GM10266 (cell line): ENCODE data around the gene ZNF90.
"Not testable (repeated sequence)": the region's sequence is repeated elsewhere in the genome, so short reads cannot be mapped to it uniquely, and the experiment has no call there.

Experiments used
- DNase-seq: peaks from one replicate; pipeline ENCODE4 v3.0.0; 2012; ENCODE audit errors: extremely low spot score
- TF ChIP-seq, protein P1 (sequence below): IDR thresholded peaks from 2 replicates; pipeline ENCODE4 v1.5.1; 2012; ENCODE audit warnings: mild to moderate bottlenecking, low read depth; ENCODE audit not compliant: control insufficient read depth, insufficient read depth; ENCODE audit errors: missing control alignments

The ZNF90 gene

DNA sequence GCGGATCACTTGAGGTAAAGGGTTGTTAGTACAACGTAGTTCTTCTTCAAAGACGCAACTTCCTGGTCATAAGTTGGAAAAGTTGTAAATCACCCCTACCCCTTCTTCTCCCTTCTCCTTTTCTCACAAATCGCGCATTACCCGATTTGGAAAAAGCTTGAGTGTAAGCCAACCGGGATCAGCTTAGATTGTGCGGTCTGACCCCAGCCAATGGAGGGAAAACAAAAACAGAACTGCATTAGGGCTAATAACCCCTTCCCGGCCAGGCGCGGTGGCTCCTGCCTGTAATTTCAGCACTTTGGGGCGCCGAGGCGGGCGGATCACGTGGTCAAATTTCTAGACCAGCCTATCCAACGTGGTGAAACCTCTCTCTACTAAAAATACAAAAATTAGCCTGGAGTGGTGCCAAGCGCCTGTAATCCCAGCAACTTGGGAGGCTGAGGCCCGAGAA is 806 bp downstream of the ZNF90 start:
- no peak for DNase-seq
- TF ChIP-seq, protein P1, sequence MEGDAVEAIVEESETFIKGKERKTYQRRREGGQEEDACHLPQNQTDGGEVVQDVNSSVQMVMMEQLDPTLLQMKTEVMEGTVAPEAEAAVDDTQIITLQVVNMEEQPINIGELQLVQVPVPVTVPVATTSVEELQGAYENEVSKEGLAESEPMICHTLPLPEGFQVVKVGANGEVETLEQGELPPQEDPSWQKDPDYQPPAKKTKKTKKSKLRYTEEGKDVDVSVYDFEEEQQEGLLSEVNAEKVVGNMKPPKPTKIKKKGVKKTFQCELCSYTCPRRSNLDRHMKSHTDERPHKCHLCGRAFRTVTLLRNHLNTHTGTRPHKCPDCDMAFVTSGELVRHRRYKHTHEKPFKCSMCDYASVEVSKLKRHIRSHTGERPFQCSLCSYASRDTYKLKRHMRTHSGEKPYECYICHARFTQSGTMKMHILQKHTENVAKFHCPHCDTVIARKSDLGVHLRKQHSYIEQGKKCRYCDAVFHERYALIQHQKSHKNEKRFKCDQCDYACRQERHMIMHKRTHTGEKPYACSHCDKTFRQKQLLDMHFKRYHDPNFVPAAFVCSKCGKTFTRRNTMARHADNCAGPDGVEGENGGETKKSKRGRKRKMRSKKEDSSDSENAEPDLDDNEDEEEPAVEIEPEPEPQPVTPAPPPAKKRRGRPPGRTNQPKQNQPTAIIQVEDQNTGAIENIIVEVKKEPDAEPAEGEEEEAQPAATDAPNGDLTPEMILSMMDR = no peak

DNA sequence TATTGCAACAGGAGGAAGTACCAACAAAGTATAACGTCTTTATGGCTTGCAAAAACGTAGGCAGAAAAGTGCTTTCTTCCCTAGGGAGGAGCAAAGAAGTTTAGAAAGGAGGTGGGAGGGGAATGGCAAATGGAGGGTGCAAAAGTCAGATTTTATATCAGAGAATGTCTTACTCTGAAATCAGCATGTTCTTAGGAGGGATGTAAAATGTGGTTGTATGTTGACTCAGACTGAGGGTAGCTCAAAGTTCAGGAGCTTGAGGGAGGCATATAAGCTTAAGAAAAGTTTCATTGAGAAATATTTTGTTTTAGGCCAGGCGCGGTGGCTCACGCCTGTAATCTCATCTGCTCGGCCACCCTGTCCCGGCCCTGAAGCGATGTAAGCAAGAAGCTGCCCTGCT is 1.7 kb downstream of the ZNF90 start:
- no peak for DNase-seq
- TF ChIP-seq, protein P1 = no peak

DNA sequence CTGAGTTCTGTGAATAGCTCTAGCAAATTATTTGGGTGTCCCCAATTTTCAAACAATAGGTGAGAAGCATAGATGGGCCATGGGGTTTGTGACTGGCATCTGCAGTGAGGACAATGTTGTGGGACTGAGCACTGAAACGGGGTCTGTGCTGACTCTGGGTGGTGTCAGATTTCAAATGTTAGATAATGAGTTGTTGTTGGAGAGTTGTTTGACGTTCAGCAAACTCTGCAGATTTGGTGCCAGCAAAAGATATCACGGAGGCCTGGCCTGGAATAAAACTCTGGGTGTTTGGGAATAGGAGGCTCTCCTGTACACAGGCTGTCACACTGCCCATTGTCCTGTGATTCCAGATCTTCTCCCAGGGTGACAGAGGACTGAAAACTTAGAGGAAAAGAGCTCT is 2.9 kb downstream of the ZNF90 start:
- TF ChIP-seq, protein P1 = no peak
- no peak for DNase-seq

DNA sequence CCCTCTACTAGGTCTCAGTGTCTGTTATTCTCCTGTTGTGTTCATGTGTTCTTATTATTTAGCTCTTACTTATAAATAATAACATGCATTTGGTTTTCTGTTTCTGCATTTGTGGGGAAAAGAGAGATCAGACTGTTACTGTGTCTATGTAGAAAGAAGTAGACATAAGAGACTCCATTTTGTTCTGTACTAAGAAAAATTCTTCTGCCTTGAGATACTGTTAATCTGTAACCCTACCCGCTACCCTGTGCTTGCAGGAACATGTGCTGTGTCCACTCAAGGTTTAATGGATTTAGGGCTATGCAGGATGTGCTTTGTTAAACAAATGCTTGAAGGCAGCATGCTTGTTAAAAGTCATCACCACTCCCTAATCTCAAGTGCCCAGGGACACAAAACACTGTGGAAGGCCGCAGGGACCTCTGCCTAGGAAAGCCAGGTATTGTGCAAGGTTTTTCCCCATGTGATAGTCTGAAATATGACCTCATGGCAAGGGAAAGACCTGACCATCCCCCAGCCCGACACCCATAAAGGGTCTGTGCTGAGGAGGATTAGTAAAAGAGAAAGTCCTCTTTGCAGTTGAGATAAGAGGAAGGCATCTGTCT is 4.5 kb downstream of the ZNF90 start:
- DNase-seq = not testable (repeated sequence)

DNA sequence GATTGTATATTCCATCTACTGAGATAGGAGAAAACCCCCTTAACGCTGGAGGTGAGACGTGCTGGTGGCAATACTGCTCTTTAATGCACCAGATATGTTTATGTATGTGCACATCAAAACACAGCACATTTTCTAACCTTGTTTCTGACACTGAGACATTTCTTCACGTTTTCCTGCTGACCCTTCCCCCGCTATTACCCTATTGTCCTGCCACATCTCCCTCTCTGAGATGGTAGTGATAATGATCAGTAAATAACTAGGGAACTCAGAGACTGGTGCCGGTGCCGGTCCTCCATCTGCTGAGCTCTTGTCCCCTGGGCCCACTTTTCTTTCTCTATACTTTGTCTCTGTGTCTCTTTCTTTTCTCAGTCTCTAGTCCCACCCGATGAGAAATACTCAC is 5.1 kb downstream of the ZNF90 start:
- not testable (repeated sequence) for DNase-seq

DNA sequence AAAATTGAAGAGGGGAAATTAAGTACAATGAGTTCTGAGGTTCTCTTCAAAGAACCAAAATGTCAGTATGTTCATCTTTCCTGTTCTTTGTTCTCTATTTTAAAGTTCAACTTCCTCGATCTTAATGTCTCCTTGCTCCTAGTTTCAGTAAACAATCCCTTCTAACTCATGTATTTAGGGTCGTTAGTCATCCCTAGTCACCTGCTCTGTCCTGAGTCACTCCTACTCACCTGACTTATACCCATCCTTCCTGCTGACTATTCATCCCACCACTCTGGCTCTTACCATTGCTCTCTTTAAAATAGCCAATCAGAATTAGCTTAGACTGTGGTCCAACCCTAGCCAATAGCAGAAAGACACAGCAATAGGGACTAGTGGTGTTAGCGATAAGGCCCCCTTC is 24.3 kb downstream of the ZNF90 start:
- TF ChIP-seq, protein P1 = no peak

DNA sequence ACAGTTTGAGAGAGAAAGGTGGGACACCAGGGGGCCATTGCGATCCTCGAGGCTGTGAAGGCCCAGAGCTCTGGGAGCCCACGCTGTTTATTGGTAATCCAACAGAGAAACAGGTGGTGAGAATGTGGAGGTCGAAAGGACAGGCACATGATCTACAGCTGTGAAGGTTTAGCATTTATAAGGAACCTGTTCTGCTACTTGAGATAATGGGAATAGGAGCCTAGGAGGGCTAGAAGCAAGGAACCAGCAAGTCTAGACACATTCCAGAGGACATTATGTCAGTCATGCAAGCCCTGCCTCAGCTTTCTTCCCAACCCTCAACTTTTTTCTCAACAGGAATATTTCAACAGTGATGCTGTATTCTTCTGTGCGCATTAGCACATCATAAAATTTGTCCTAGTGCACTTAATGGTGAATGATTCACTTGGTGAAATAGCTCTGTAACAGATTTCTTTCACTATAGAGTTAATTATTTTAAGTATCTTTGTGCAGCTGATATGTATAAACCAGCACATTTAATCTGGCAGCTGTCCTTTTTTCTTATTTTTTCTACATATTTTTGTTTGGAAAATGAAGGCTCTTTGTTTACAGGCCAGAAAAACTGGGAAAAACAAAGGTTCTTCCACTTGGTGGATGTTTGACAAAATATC is 25.4 kb downstream of the ZNF90 start:
- DNase-seq = no peak
- TF ChIP-seq, protein P1 = no peak

More for the DNA sequence above, 24.3 kb downstream of the ZNF90 start:
- no peak for DNase-seq

DNA sequence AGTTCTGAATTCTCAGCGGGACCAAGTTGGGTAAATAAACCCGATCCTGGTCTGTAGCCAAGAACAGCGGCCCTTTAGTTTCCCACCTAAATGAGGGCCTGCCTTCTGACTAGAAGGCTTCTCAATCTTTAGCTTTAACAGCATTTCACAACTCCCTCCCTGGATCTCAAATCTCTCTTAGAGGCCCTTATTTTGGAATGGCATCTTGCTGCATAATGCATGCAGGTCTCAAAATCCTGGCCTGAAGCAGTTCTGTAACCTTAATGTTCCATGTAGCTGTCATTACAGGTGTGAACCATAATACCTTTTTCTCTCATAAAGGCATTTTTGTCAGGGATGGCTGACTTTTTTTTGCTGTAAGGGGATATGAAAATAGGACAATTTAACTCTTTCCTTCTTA is 29.5 kb downstream of the ZNF90 start:
- TF ChIP-seq, protein P1 = no peak
- no peak for DNase-seq

DNA sequence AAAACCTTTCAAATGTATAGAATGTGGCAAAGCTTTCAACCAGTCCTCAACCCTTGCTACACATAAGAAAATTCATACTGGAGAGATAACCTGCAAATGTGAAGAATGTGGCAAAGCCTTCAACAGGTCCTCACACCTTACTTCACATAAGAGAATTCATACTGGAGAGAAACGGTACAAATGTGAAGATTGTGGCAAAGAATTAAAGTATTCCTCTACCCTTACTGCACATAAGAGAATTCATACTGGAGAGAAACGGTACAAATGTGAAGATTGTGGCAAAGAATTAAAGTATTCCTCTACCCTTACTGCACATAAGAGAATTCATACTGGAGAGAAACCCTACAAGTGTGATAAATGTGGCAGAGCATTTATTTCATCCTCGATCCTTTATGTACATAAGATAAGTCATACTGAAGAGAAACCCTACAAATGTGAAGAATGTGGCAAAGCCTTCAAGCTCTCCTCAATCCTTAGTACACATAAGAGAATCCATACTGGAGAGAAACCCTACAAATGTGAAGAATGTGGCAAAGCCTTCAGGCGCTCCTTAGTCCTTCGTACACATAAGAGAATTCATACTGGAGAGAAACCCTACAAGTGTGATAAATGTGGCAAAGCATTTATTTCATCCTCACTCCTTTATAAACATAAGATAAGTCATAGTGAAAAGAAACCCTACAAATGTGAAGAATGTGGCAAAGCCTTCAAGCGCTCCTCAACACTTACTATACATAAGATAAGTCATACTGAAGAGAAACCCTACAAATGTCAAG is 40.5 kb downstream of the ZNF90 start:
- DNase-seq = not testable (repeated sequence)
